ENCODE results near the gene NEUROG3. TPM values are rescaled to one million over a fixed set of nuclear protein-coding genes. Genes with fewer than 3 reads are reported as not detected.
"Not testable (repeated sequence)": the region's sequence is repeated elsewhere in the genome, so short reads cannot be mapped to it uniquely, and the experiment has no call there.

Gene NEUROG3
- total and polyA plus RNA-seq, 2 experiments from 2014 or later = 0.87 TPM; not detected in 1

GRCh38 chr10:69549959-69550358, 23.3 kb downstream of the NEUROG3 start:
- no peak overlapping the region for H3K4me2 ChIP-seq
- H2AFZ ChIP-seq = no peak overlapping the region
- no peak for TF ChIP-seq EZH2 (IDR thresholded peaks at IDR 0.05; ENCODE audit: borderline replicate concordance)
- TF ChIP-seq CTCF (IDR thresholded peaks at IDR 0.05; ENCODE audit: poor library complexity) = no peak
- TF ChIP-seq EZH2phosphoT487 (IDR thresholded peaks at IDR 0.05; ENCODE audit: low read depth, severe bottlenecking, unreplicated experiment) = no peak
- H3K9me2 ChIP-seq (replicated peaks; ENCODE audit: insufficient read depth) = no peaks in the 10 kb centered on the region
- peaks cover 7% of the 10 kb centered on the region for H3K9me3 ChIP-seq (ENCODE audit: low read depth)
- H3K79me2 ChIP-seq = no peaks in the 10 kb centered on the region
- no peak for DNase-seq (ENCODE audit: low spot score)
- no peaks in the 10 kb centered on the region for H4K20me1 ChIP-seq (ENCODE audit: insufficient read depth, poor library complexity, severe bottlenecking)
- H3K27ac ChIP-seq = no peak overlapping the region
- H3K36me3 ChIP-seq (replicated peaks; ENCODE audit: insufficient read depth, low read depth) = no peaks in the 10 kb centered on the region
- H3K27me3 ChIP-seq = no peaks in the 10 kb centered on the region
- H3K4me3 ChIP-seq = no peak overlapping the region
- no peaks in the 10 kb centered on the region for H3K4me1 ChIP-seq (ENCODE audit: insufficient read depth)

- Histone ChIP-seq H3K9me3 (ENCODE audit: low read depth) (no peaks in the 10 kb centered on the region), H3K27me3 (no peaks in the 10 kb centered on the region), H3K9me2 (replicated peaks; ENCODE audit: insufficient read depth) (no peaks in the 10 kb centered on the region), H3K36me3 (replicated peaks; ENCODE audit: insufficient read depth, low read depth) (no peaks in the 10 kb centered on the region), H4K20me1 (ENCODE audit: insufficient read depth, poor library complexity, severe bottlenecking) (no peaks in the 10 kb centered on the region), H3K4me2 (no peak overlapping the region), H3K27ac (no peak overlapping the region), H3K79me2 (no peaks in the 10 kb centered on the region), H3K4me3 (no peak overlapping the region), H3K4me1 (ENCODE audit: insufficient read depth) (no peaks in the 10 kb centered on the region), H2AFZ (no peak overlapping the region)
- WGBS (ENCODE audit: low lambda C conversion rate, missing lambda C conversion rate) = 83% methylated on average over 2 of the region's 2 CpGs
- DNase-seq (ENCODE audit: low spot score) = no peak
- TF ChIP-seq EZH2phosphoT487 (IDR thresholded peaks at IDR 0.05; ENCODE audit: low read depth, severe bottlenecking, unreplicated experiment) = no peak
These were observed 31.8 kb downstream of the NEUROG3 start for GRCh38 chr10:69541463-69541862.

- no peaks in the 10 kb centered on the region for H3K9me3 ChIP-seq (ENCODE audit: low read depth)
These were observed 34.8 kb downstream of the NEUROG3 start for GRCh38 chr10:69538461-69538860.

GRCh38 chr10:69537449-69537848, 35.8 kb downstream of the NEUROG3 start:
- Histone ChIP-seq H3K36me3 (replicated peaks; ENCODE audit: insufficient read depth, low read depth) (no peaks in the 10 kb centered on the region), H3K4me2 (no peak overlapping the region), H3K27me3 (no peaks in the 10 kb centered on the region), H3K4me3 (no peak overlapping the region), H3K4me1 (ENCODE audit: insufficient read depth) (no peaks in the 10 kb centered on the region), H3K27ac (no peak overlapping the region), H3K9me3 (ENCODE audit: low read depth) (no peaks in the 10 kb centered on the region), H3K9me2 (replicated peaks; ENCODE audit: insufficient read depth) (no peaks in the 10 kb centered on the region), H3K79me2 (no peaks in the 10 kb centered on the region), H2AFZ (no peak overlapping the region), H4K20me1 (ENCODE audit: insufficient read depth, poor library complexity, severe bottlenecking) (no peaks in the 10 kb centered on the region)
- WGBS (ENCODE audit: low lambda C conversion rate, missing lambda C conversion rate) = 88% methylated on average over 6 of the region's 6 CpGs
- no peak for DNase-seq (ENCODE audit: low spot score)
- no peak for TF ChIP-seq EZH2phosphoT487 (IDR thresholded peaks at IDR 0.05; ENCODE audit: low read depth, severe bottlenecking, unreplicated experiment)
- no peak for TF ChIP-seq EZH2 (IDR thresholded peaks at IDR 0.05; ENCODE audit: borderline replicate concordance)
- TF ChIP-seq CTCF (IDR thresholded peaks at IDR 0.05; ENCODE audit: poor library complexity) = no peak

More at GRCh38 chr10:69538461-69538860, 34.8 kb downstream of the NEUROG3 start:
- no peak overlapping the region for H3K4me2 ChIP-seq
- H3K9me2 ChIP-seq (replicated peaks; ENCODE audit: insufficient read depth) = no peaks in the 10 kb centered on the region
- H3K4me1 ChIP-seq (ENCODE audit: insufficient read depth) = no peaks in the 10 kb centered on the region
- TF ChIP-seq EZH2phosphoT487 (IDR thresholded peaks at IDR 0.05; ENCODE audit: low read depth, severe bottlenecking, unreplicated experiment) (no peak), EZH2 (IDR thresholded peaks at IDR 0.05; ENCODE audit: borderline replicate concordance) (no peak), CTCF (IDR thresholded peaks at IDR 0.05; ENCODE audit: poor library complexity) (no peak)
- H3K79me2 ChIP-seq = no peaks in the 10 kb centered on the region
- no peaks in the 10 kb centered on the region for H3K27me3 ChIP-seq
- WGBS (ENCODE audit: low lambda C conversion rate, missing lambda C conversion rate) = 73% methylated on average over 3 of the region's 3 CpGs
- no peak overlapping the region for H2AFZ ChIP-seq
- no peak overlapping the region for H3K27ac ChIP-seq
- H3K4me3 ChIP-seq = no peak overlapping the region
- DNase-seq (ENCODE audit: low spot score) = no peak
- H4K20me1 ChIP-seq (ENCODE audit: insufficient read depth, poor library complexity, severe bottlenecking) = no peaks in the 10 kb centered on the region
- no peaks in the 10 kb centered on the region for H3K36me3 ChIP-seq (replicated peaks; ENCODE audit: insufficient read depth, low read depth)

- not testable (repeated sequence) for H3K79me2 ChIP-seq; DNase-seq (ENCODE audit: low spot score); H3K27me3 ChIP-seq; H3K4me2 ChIP-seq; H2AFZ ChIP-seq; H3K9me3 ChIP-seq (ENCODE audit: low read depth); H3K36me3 ChIP-seq (replicated peaks; ENCODE audit: insufficient read depth, low read depth); H3K9me2 ChIP-seq (replicated peaks; ENCODE audit: insufficient read depth); H3K27ac ChIP-seq; H3K4me3 ChIP-seq; H4K20me1 ChIP-seq (ENCODE audit: insufficient read depth, poor library complexity, severe bottlenecking); H3K4me1 ChIP-seq (ENCODE audit: insufficient read depth)
- WGBS (ENCODE audit: low lambda C conversion rate, missing lambda C conversion rate) = 93% methylated on average over 11 of the region's 11 CpGs
These were observed 36.7 kb downstream of the NEUROG3 start for GRCh38 chr10:69536521-69536920.

All from hepatocyte (in vitro differentiated cells).